Measurements from ENCODE around the gene RSPH1.

DNA sequence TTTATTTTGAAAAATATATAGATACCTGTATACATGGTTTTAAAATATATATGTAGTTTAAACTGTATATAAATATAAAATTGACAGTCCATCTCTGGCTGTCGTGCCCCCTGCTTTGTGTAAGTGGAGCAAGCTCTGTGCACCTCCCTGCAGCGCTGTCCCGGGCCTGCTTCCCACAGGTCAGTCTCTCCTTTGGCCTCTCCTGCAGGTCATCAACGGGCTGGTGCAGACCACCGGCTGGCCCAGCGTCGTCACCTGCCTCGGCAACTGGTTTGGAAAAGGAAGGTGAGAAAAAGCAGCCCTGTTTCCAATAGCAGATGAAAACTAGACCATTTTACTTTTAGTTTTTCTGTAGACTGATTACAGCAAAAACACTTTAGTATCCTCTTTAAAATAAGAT, 46.2 kb upstream of the RSPH1 start:
- TF ChIP-seq HDGF (IDR thresholded peaks at IDR 0.05; ENCODE audit: borderline replicate concordance) (no peak), BHLHE40 (IDR thresholded peaks at IDR 0.05; ENCODE audit: borderline replicate concordance) (no peak), FOXM1 (IDR thresholded peaks at IDR 0.05; ENCODE audit: borderline replicate concordance) (no peak), ELF4 (IDR thresholded peaks at IDR 0.05) (no peak), FOXK2 (IDR thresholded peaks at IDR 0.05) (no peak), LEF1 (IDR thresholded peaks at IDR 0.05; ENCODE audit: borderline replicate concordance) (no peak), SUZ12 (IDR thresholded peaks at IDR 0.05) (no peak), CTBP1 (IDR thresholded peaks at IDR 0.05; ENCODE audit: borderline replicate concordance) (no peak), FOXA1 (IDR thresholded peaks at IDR 0.05) (no peak)

All from HEK293T (cell line).